BJ (cell line): ENCODE data around the gene NRCAM. TPM values are rescaled to one million over a fixed set of nuclear protein-coding genes. Genes with fewer than 3 reads are reported as not detected.

ENCODE experiments used
- CTCF ChIA-PET: fragments of 350-600 bp; formaldehyde crosslinking; extraction: SDS; loops from one replicate; lab custom pipeline; 2021; ENCODE audit warnings: antibody characterized with exemption, inconsistent platforms; lab: Yijun Ruan, JAX
- POLR2A ChIA-PET: fragments of 300-600 bp; sonication (Branson Sonifier 250); formaldehyde crosslinking; extraction: SDS; loops from one replicate; lab custom pipeline; 2021; ENCODE audit warnings: antibody characterized with exemption; lab: Charles Lee
- DNase-seq: peaks from one replicate; pipeline ENCODE4 v3.0.0-alpha.2; 2011; ENCODE audit warnings: low read depth
- H3K27me3 ChIP-seq: 2 replicates; pipeline ENCODE4 v1.6.0; 2011; ENCODE audit warnings: low read length; ENCODE audit not compliant: control insufficient read depth, insufficient read depth
- H3K36me3 ChIP-seq: 2 replicates; pipeline ENCODE4 v1.5.1; 2011; ENCODE audit warnings: low read length; ENCODE audit not compliant: control insufficient read depth, insufficient read depth
- H3K4me3 ChIP-seq: 2 replicates; pipeline ENCODE4 v1.5.1; 2011; ENCODE audit warnings: low read depth, mild to moderate bottlenecking, control low read depth, low read length
- CTCF ChIP-seq: IDR thresholded peaks from 2 replicates; pipeline ENCODE4 v1.5.1; 2011; ENCODE audit warnings: low read depth, mild to moderate bottlenecking, control low read depth, inconsistent platforms, low read length, moderate library complexity; ENCODE audit not compliant: insufficient read depth
- polyA plus RNA-seq: library from polyadenylated mRNA; depleted of rRNA; stranded (reverse); fragments of >200 nt; gene quantifications from 2 replicates; pipeline ENCODE4 v1.2.3, GENCODE V29; 2011

NRCAM gene
- polyA plus RNA-seq, 1 experiment, result 1.1 TPM

- POLR2A ChIA-PET, result interaction anchor here (0.6 kb wide), 1 partner anchor 189 kb away, joined by 3 read pairs; no protein-coding TSS in a partner anchor
- CTCF ChIA-PET, result interaction anchor here (1.4 to 3.8 kb wide), 2 partner anchors 13 to 19 kb away, joined by 5 to 17 read pairs; no protein-coding TSS in a partner anchor
- H3K27me3 ChIP-seq, result no peaks in the 10 kb centered on the region
- no peaks in the 10 kb centered on the region for H3K36me3 ChIP-seq
- no peak overlapping the region for H3K4me3 ChIP-seq
- TF ChIP-seq CTCF, result no peak
- DNase-seq, result no peak
Measured at GRCh38 chr7:108132551-108133265, 323.5 kb downstream of the NRCAM start.

GRCh38 chr7:108130261-108130660 is 326.0 kb downstream of the NRCAM start, which contains the start of gene LAMB4:
TSS of gene LAMB4 (minus strand) at chr7:108130361. CDS start at chr7:108123164, 7,197 bp downstream.
- Histone ChIP-seq H3K4me3 (no peak within 1 kb of the TSS), H3K27me3 (no peaks in the 10 kb centered on the region), H3K36me3 (no peaks in the 10 kb centered on the region)
- DNase-seq, result no peak
- CTCF ChIA-PET, result interaction anchor here (0.7 to 3.8 kb wide), 4 partner anchors 9 to 112 kb away, joined by 3 to 17 read pairs (median 8); no protein-coding TSS in a partner anchor
- POLR2A ChIA-PET, result no interaction called here
- no peak for TF ChIP-seq CTCF

GRCh38 chr7:108129018-108129965 is 326.9 kb downstream of the NRCAM start:
- CTCF ChIA-PET, result interaction anchor here (1.6 kb wide), 1 partner anchor 13 kb away, joined by 5 read pairs; no protein-coding TSS in a partner anchor
- no peak for TF ChIP-seq CTCF
- Histone ChIP-seq H3K27me3 (no peaks in the 10 kb centered on the region), H3K36me3 (no peaks in the 10 kb centered on the region), H3K4me3 (no peak overlapping the region)
- DNase-seq, result no peak
- POLR2A ChIA-PET, result no interaction called here

- ChIA-PET POLR2A (no interaction called here), CTCF (no interaction called here)
Measured at GRCh38 chr7:108128514-108128913, 327.7 kb downstream of the NRCAM start.

More at GRCh38 chr7:108128514-108128913, 327.7 kb downstream of the NRCAM start:
- Histone ChIP-seq H3K36me3 (no peaks in the 10 kb centered on the region), H3K27me3 (no peaks in the 10 kb centered on the region), H3K4me3 (no peak overlapping the region)
- no peak for DNase-seq
- no peak for TF ChIP-seq CTCF
